Measurements from ENCODE around the gene GPATCH2. TPM values are rescaled to one million over a fixed set of nuclear protein-coding genes. Genes with fewer than 3 reads are reported as not detected.
"Not testable (repeated sequence)": the region's sequence is repeated elsewhere in the genome, so short reads cannot be mapped to it uniquely, and the experiment has no call there.

The GPATCH2 gene
- total RNA-seq, 1 donor from 2014 or later, result 10.6 TPM

DNA sequence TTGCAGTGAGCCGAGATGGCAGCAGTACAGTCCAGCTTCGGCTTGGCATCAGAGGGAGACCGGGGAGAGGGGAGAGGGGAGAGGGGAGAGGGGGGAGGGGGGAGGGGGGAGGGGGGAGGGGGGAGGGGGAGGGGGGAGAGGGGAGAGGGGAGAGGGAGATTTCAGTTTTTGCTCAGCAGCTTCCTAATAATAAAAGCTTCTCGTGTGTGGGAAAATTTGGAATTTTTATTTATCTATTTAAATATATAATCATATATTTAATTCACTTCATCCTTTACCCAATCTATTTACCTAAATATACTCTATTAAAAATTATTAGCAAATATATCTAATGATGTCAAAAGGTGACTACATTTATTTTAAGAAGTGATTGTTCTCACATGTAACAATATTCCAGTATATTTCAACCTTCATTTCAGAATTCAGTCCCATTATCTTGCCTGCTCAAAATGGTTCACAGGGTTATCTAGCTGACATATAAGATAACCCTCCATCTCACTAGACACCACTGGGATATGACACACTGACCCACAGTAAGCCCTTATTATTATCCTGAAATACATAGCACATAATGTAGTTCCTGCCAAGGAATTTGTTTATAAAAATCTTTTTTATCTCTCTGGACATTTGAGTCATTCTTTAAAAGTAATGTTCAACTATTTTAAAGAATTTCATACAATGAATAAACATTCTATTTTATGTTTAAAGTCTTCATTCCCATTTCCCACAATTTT is 105.9 kb downstream of the GPATCH2 start:
- TF ChIP-seq CTCF (IDR thresholded peaks at IDR 0.05; ENCODE audit: insufficient read depth, low read length, poor library complexity, severe bottlenecking), result no peak
- peaks cover 2% of the 10 kb centered on the region for H3K36me3 ChIP-seq (ENCODE audit: control insufficient read depth, insufficient read depth, low read length)
- H3K27me3 ChIP-seq (ENCODE audit: control insufficient read depth, insufficient read depth, low read length), result no peaks in the 10 kb centered on the region
- no peak for DNase-seq (ENCODE audit: low read depth)
- H3K4me3 ChIP-seq (ENCODE audit: low read depth, low read length), result no peak overlapping the region

- DNase-seq (ENCODE audit: low read depth); H3K4me3 ChIP-seq (ENCODE audit: low read depth, low read length); H3K36me3 ChIP-seq (ENCODE audit: control insufficient read depth, insufficient read depth, low read length): not testable (repeated sequence)
These were observed 107.0 kb downstream of the GPATCH2 start for GRCh38 chr1:217523921-217524320.

GRCh38 chr1:217522277-217522676 is 108.6 kb downstream of the GPATCH2 start:
- Histone ChIP-seq H3K4me3 (ENCODE audit: low read depth, low read length) (no peak overlapping the region), H3K27me3 (ENCODE audit: control insufficient read depth, insufficient read depth, low read length) (no peaks in the 10 kb centered on the region), H3K36me3 (ENCODE audit: control insufficient read depth, insufficient read depth, low read length) (peaks cover 2% of the 10 kb centered on the region)
- no peak for TF ChIP-seq CTCF (IDR thresholded peaks at IDR 0.05; ENCODE audit: insufficient read depth, low read length, poor library complexity, severe bottlenecking)
- DNase-seq (ENCODE audit: low read depth), result no peak

More at GRCh38 chr1:217523921-217524320, 107.0 kb downstream of the GPATCH2 start:
- not testable (repeated sequence) for H3K27me3 ChIP-seq (ENCODE audit: control insufficient read depth, insufficient read depth, low read length)

- DNase-seq (ENCODE audit: low read depth), result no peak
- TF ChIP-seq CTCF (IDR thresholded peaks at IDR 0.05; ENCODE audit: insufficient read depth, low read length, poor library complexity, severe bottlenecking), result no peak
- H3K27me3 ChIP-seq (ENCODE audit: control insufficient read depth, insufficient read depth, low read length), result no peaks in the 10 kb centered on the region
- H3K36me3 ChIP-seq (ENCODE audit: control insufficient read depth, insufficient read depth, low read length), result no peaks in the 10 kb centered on the region
- H3K4me3 ChIP-seq (ENCODE audit: low read depth, low read length), result no peak overlapping the region
These were observed 109.6 kb downstream of the GPATCH2 start for GRCh38 chr1:217521317-217521716.

- no peak overlapping the region for H3K4me3 ChIP-seq (ENCODE audit: low read depth, low read length)
- TF ChIP-seq CTCF (IDR thresholded peaks at IDR 0.05; ENCODE audit: insufficient read depth, low read length, poor library complexity, severe bottlenecking), result no peak
- H3K27me3 ChIP-seq (ENCODE audit: control insufficient read depth, insufficient read depth, low read length), result no peaks in the 10 kb centered on the region
- DNase-seq (ENCODE audit: low read depth), result no peak
- H3K36me3 ChIP-seq (ENCODE audit: control insufficient read depth, insufficient read depth, low read length), result no peaks in the 10 kb centered on the region
These were observed 124.0 kb downstream of the GPATCH2 start for GRCh38 chr1:217506878-217507277.

GRCh38 chr1:217498209-217498608 is 132.7 kb downstream of the GPATCH2 start:
- no peak for DNase-seq (ENCODE audit: low read depth)
- H3K27me3 ChIP-seq (ENCODE audit: control insufficient read depth, insufficient read depth, low read length), result no peaks in the 10 kb centered on the region

More at GRCh38 chr1:217498209-217498608, 132.7 kb downstream of the GPATCH2 start:
- no peak overlapping the region for H3K4me3 ChIP-seq (ENCODE audit: low read depth, low read length)
- no peaks in the 10 kb centered on the region for H3K36me3 ChIP-seq (ENCODE audit: control insufficient read depth, insufficient read depth, low read length)
- no peak for TF ChIP-seq CTCF (IDR thresholded peaks at IDR 0.05; ENCODE audit: insufficient read depth, low read length, poor library complexity, severe bottlenecking)

Measured in kidney epithelial cell (primary cell).